ENCODE measurements around the gene SPATA31E1. TPM values are rescaled to one million over a fixed set of nuclear protein-coding genes. Genes with fewer than 3 reads are reported as not detected.

SPATA31E1 gene
- total and polyA plus RNA-seq, 2 donors (not counting 1 experiment from before 2014, with no cell fraction given), result not detected

- intact Hi-C loops (cut with micrococcal nuclease), result no loop called here
- H3K4me1 ChIP-seq (ENCODE audit: control insufficient read depth in 2 of 2, insufficient read depth in 2 of 2, low read length in 2 of 2), result no peaks in the 10 kb centered on the region
Observed at GRCh38 chr9:87894998-87895625, 12.4 kb downstream of the SPATA31E1 start.

DNA sequence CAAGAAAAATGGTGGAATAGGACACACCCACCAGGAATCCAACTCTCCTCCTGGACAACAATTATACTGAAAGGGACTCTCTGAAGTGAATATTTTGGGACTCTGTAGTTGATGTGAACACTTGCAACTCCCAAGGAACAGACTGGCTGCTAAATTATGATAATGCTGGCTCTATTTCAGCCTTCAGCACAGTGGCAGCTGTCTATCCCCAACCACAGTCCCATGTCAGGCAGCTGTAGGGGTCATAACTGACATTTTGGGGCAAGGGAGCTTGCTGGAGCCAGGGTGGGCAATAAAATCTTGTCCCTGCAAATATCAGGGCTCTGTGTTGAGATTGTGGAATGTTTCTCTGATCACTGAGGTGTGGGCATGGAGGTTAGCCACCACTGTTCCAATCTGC lies 14.2 kb downstream of the SPATA31E1 start:
- Mint-ChIP-seq H3K27ac (no peak overlapping the region), H3K27me3 (no peaks in the 10 kb centered on the region), H3K9me3 (ENCODE audit: insufficient read depth) (peaks cover 4% of the 10 kb centered on the region), H3K4me3 (no peak overlapping the region), H3K4me1 (no peaks in the 10 kb centered on the region)
- H3K4me2 ChIP-seq (replicated peaks; ENCODE audit: low read depth, low read length, poor library complexity, severe bottlenecking), result no peak overlapping the region
- no peaks in the 10 kb centered on the region for H3K79me2 ChIP-seq (ENCODE audit: control insufficient read depth, insufficient read depth, low read length)
- no peaks in the 10 kb centered on the region for H3K27me3 ChIP-seq (replicated peaks in 1 of 4; ENCODE audit: control extremely low read depth in 1 of 4, control insufficient read depth in 3 of 4, insufficient read depth in 4 of 4, low read length in 3 of 4)
- ATAC-seq (ENCODE audit: low read depth), result no peak
- no peak for DNase-seq
- H3K9me3 ChIP-seq (ENCODE audit: control extremely low read depth in 1 of 3, control insufficient read depth in 2 of 3, insufficient read depth in 1 of 3, low read length in 2 of 3), result peaks cover 0 to 6% (median 0%) of the 10 kb centered on the region in 3 donors
- TF ChIP-seq, protein P1, sequence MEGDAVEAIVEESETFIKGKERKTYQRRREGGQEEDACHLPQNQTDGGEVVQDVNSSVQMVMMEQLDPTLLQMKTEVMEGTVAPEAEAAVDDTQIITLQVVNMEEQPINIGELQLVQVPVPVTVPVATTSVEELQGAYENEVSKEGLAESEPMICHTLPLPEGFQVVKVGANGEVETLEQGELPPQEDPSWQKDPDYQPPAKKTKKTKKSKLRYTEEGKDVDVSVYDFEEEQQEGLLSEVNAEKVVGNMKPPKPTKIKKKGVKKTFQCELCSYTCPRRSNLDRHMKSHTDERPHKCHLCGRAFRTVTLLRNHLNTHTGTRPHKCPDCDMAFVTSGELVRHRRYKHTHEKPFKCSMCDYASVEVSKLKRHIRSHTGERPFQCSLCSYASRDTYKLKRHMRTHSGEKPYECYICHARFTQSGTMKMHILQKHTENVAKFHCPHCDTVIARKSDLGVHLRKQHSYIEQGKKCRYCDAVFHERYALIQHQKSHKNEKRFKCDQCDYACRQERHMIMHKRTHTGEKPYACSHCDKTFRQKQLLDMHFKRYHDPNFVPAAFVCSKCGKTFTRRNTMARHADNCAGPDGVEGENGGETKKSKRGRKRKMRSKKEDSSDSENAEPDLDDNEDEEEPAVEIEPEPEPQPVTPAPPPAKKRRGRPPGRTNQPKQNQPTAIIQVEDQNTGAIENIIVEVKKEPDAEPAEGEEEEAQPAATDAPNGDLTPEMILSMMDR (IDR thresholded peaks at IDR 0.05), result no peak
- TF ChIP-seq EZH2 (IDR thresholded peaks at IDR 0.05; ENCODE audit: borderline replicate concordance, insufficient read depth, low read depth, low read length, poor library complexity, severe bottlenecking), result no peak
- H4K20me1 ChIP-seq (ENCODE audit: control insufficient read depth, insufficient read depth, low read length, poor library complexity, severe bottlenecking), result no peaks in the 10 kb centered on the region
- intact Hi-C loops (cut with micrococcal nuclease), result no loop called here
- ChIA-PET POLR2A (no interaction called here), CTCF (no interaction called here)
- H3K4me3 ChIP-seq (ENCODE audit: control extremely low read depth in 1 of 5, extremely low read depth in 1 of 5, insufficient read depth in 1 of 5, low read depth in 2 of 5, low read length in 4 of 5), result no peak overlapping the region
- no peaks in the 10 kb centered on the region for H3K4me1 ChIP-seq (ENCODE audit: control insufficient read depth in 2 of 2, insufficient read depth in 2 of 2, low read length in 2 of 2)
- no peaks in the 10 kb centered on the region for H3K36me3 ChIP-seq (replicated peaks in 1 of 2; ENCODE audit: control extremely low read depth in 1 of 2, control insufficient read depth in 1 of 2, extremely low read depth in 1 of 2, insufficient read depth in 2 of 2, low read length in 1 of 2)
- H3K9ac ChIP-seq (ENCODE audit: low read length), result no peak overlapping the region
- H3K27ac ChIP-seq (ENCODE audit: low read length in 2 of 2), result no peak overlapping the region
- no peak overlapping the region for H2AFZ ChIP-seq (ENCODE audit: insufficient read depth, low read depth, low read length, poor library complexity, severe bottlenecking)

More at GRCh38 chr9:87894998-87895625, 12.4 kb downstream of the SPATA31E1 start:
- Histone ChIP-seq H3K27me3 (replicated peaks in 1 of 4; ENCODE audit: control extremely low read depth in 1 of 4, control insufficient read depth in 3 of 4, insufficient read depth in 4 of 4, low read length in 3 of 4) (no peaks in the 10 kb centered on the region), H3K79me2 (ENCODE audit: control insufficient read depth, insufficient read depth, low read length) (no peaks in the 10 kb centered on the region), H3K36me3 (replicated peaks in 1 of 2; ENCODE audit: control extremely low read depth in 1 of 2, control insufficient read depth in 1 of 2, extremely low read depth in 1 of 2, insufficient read depth in 2 of 2, low read length in 1 of 2) (no peaks in the 10 kb centered on the region), H3K27ac (ENCODE audit: low read length in 2 of 2) (no peak overlapping the region), H3K4me3 (ENCODE audit: control extremely low read depth in 1 of 5, extremely low read depth in 1 of 5, insufficient read depth in 1 of 5, low read depth in 2 of 5, low read length in 4 of 5) (no peak overlapping the region), H2AFZ (ENCODE audit: insufficient read depth, low read depth, low read length, poor library complexity, severe bottlenecking) (no peak overlapping the region), H4K20me1 (ENCODE audit: control insufficient read depth, insufficient read depth, low read length, poor library complexity, severe bottlenecking) (no peaks in the 10 kb centered on the region), H3K9me3 (ENCODE audit: control extremely low read depth in 1 of 3, control insufficient read depth in 2 of 3, insufficient read depth in 1 of 3, low read length in 2 of 3) (peaks cover 0 to 6% (median 0%) of the 10 kb centered on the region in 3 donors), H3K4me2 (replicated peaks; ENCODE audit: low read depth, low read length, poor library complexity, severe bottlenecking) (no peak overlapping the region), H3K9ac (ENCODE audit: low read length) (no peak overlapping the region)
- Mint-ChIP-seq H3K4me1 (no peaks in the 10 kb centered on the region), H3K4me3 (no peak overlapping the region), H3K27ac (no peak overlapping the region), H3K27me3 (no peaks in the 10 kb centered on the region), H3K9me3 (ENCODE audit: insufficient read depth) (no peaks in the 10 kb centered on the region)
- TF ChIP-seq EZH2 (IDR thresholded peaks at IDR 0.05; ENCODE audit: borderline replicate concordance, insufficient read depth, low read depth, low read length, poor library complexity, severe bottlenecking), result no peak
- TF ChIP-seq, protein P1 (IDR thresholded peaks at IDR 0.05), result no peak
- ATAC-seq (ENCODE audit: low read depth) (no peak), DNase-seq (no peak)
- ChIA-PET POLR2A (no interaction called here), CTCF (no interaction called here)
- 94% methylated on average over 2 of the region's 4 CpGs for WGBS (ENCODE audit: insufficient coverage)

All from B cell (primary cell).